ENCODE results near the gene GLIS1. TPM values are rescaled to one million over a fixed set of nuclear protein-coding genes. Genes with fewer than 3 reads are reported as not detected.

Gene GLIS1
- total RNA-seq, 1 experiment from 2014 or later: 0.24 TPM

DNA sequence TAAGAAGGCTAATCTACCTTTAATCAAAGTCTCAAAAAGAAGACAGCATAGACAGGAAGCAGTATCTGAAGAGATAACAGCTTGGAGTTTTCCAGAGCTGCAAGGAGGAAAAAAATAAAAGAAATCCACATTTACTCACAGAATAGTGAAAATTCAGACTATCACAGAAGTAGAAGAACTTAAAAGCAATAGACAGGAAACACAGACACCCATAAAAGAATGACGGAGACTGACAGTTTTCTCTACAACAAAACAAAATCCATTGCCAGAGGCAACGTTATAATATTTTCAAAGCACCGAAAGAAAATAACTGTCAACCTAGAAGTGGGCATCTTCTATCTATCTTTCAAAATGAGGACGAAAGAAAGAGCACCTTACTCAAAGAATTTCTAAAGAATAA, 175.4 kb downstream of the GLIS1 start:
- H3K9me3 Mint-ChIP-seq: peaks cover 28% of the 10 kb centered on the region
- H3K27ac Mint-ChIP-seq: no peak overlapping the region
- POLR2A ChIA-PET: no interaction called here
- CTCF ChIA-PET: interaction anchor here (1.2 kb wide), 1 partner anchor 14 kb away, joined by 3 read pairs; no protein-coding TSS in a partner anchor
- peaks cover 10% of the 10 kb centered on the region for H3K27me3 Mint-ChIP-seq (ENCODE audit: low read depth)
- H3K4me1 Mint-ChIP-seq: peaks cover 9% of the 10 kb centered on the region; the same call in 1 of the 2 replicates
- H3K4me3 Mint-ChIP-seq: no peak overlapping the region
- TF ChIP-seq NFYB (CRISPR knock-in tag; conservative IDR thresholded peaks at IDR 0.05; ENCODE audit: low read depth) (no peak), CREM (CRISPR knock-in tag; IDR thresholded peaks at IDR 0.05) (no peak), IRF2 (CRISPR knock-in tag; IDR thresholded peaks at IDR 0.05; ENCODE audit: borderline replicate concordance, low read depth) (no peak), ETV6 (CRISPR knock-in tag; IDR thresholded peaks at IDR 0.05) (no peak), FOXK1 (CRISPR knock-in tag; IDR thresholded peaks at IDR 0.05) (no peak), HMGA2 (CRISPR knock-in tag; IDR thresholded peaks at IDR 0.05) (no peak), JAZF1 (CRISPR knock-in tag; IDR thresholded peaks at IDR 0.05) (no peak), JUN (CRISPR knock-in tag; IDR thresholded peaks at IDR 0.05) (no peak), OVOL2 (CRISPR knock-in tag; IDR thresholded peaks at IDR 0.05; ENCODE audit: borderline replicate concordance) (no peak), NR1H2 (CRISPR knock-in tag; IDR thresholded peaks at IDR 0.05) (no peak), CREB1 (CRISPR knock-in tag; IDR thresholded peaks at IDR 0.05) (no peak), ZNF121 (CRISPR knock-in tag; IDR thresholded peaks at IDR 0.05) (no peak), RORB (CRISPR knock-in tag; IDR thresholded peaks at IDR 0.05) (no peak)
- TF ChIP-seq, protein P1, sequence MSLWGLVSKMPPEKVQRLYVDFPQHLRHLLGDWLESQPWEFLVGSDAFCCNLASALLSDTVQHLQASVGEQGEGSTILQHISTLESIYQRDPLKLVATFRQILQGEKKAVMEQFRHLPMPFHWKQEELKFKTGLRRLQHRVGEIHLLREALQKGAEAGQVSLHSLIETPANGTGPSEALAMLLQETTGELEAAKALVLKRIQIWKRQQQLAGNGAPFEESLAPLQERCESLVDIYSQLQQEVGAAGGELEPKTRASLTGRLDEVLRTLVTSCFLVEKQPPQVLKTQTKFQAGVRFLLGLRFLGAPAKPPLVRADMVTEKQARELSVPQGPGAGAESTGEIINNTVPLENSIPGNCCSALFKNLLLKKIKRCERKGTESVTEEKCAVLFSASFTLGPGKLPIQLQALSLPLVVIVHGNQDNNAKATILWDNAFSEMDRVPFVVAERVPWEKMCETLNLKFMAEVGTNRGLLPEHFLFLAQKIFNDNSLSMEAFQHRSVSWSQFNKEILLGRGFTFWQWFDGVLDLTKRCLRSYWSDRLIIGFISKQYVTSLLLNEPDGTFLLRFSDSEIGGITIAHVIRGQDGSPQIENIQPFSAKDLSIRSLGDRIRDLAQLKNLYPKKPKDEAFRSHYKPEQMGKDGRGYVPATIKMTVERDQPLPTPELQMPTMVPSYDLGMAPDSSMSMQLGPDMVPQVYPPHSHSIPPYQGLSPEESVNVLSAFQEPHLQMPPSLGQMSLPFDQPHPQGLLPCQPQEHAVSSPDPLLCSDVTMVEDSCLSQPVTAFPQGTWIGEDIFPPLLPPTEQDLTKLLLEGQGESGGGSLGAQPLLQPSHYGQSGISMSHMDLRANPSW (CRISPR knock-in tag; conservative IDR thresholded peaks at IDR 0.05; ENCODE audit: low read depth): no peak
- TF ChIP-seq, protein P2, sequence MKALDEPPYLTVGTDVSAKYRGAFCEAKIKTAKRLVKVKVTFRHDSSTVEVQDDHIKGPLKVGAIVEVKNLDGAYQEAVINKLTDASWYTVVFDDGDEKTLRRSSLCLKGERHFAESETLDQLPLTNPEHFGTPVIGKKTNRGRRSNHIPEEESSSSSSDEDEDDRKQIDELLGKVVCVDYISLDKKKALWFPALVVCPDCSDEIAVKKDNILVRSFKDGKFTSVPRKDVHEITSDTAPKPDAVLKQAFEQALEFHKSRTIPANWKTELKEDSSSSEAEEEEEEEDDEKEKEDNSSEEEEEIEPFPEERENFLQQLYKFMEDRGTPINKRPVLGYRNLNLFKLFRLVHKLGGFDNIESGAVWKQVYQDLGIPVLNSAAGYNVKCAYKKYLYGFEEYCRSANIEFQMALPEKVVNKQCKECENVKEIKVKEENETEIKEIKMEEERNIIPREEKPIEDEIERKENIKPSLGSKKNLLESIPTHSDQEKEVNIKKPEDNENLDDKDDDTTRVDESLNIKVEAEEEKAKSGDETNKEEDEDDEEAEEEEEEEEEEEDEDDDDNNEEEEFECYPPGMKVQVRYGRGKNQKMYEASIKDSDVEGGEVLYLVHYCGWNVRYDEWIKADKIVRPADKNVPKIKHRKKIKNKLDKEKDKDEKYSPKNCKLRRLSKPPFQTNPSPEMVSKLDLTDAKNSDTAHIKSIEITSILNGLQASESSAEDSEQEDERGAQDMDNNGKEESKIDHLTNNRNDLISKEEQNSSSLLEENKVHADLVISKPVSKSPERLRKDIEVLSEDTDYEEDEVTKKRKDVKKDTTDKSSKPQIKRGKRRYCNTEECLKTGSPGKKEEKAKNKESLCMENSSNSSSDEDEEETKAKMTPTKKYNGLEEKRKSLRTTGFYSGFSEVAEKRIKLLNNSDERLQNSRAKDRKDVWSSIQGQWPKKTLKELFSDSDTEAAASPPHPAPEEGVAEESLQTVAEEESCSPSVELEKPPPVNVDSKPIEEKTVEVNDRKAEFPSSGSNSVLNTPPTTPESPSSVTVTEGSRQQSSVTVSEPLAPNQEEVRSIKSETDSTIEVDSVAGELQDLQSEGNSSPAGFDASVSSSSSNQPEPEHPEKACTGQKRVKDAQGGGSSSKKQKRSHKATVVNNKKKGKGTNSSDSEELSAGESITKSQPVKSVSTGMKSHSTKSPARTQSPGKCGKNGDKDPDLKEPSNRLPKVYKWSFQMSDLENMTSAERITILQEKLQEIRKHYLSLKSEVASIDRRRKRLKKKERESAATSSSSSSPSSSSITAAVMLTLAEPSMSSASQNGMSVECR (CRISPR knock-in tag; IDR thresholded peaks at IDR 0.05; ENCODE audit: borderline replicate concordance): no peak
- TF ChIP-seq, protein P3, sequence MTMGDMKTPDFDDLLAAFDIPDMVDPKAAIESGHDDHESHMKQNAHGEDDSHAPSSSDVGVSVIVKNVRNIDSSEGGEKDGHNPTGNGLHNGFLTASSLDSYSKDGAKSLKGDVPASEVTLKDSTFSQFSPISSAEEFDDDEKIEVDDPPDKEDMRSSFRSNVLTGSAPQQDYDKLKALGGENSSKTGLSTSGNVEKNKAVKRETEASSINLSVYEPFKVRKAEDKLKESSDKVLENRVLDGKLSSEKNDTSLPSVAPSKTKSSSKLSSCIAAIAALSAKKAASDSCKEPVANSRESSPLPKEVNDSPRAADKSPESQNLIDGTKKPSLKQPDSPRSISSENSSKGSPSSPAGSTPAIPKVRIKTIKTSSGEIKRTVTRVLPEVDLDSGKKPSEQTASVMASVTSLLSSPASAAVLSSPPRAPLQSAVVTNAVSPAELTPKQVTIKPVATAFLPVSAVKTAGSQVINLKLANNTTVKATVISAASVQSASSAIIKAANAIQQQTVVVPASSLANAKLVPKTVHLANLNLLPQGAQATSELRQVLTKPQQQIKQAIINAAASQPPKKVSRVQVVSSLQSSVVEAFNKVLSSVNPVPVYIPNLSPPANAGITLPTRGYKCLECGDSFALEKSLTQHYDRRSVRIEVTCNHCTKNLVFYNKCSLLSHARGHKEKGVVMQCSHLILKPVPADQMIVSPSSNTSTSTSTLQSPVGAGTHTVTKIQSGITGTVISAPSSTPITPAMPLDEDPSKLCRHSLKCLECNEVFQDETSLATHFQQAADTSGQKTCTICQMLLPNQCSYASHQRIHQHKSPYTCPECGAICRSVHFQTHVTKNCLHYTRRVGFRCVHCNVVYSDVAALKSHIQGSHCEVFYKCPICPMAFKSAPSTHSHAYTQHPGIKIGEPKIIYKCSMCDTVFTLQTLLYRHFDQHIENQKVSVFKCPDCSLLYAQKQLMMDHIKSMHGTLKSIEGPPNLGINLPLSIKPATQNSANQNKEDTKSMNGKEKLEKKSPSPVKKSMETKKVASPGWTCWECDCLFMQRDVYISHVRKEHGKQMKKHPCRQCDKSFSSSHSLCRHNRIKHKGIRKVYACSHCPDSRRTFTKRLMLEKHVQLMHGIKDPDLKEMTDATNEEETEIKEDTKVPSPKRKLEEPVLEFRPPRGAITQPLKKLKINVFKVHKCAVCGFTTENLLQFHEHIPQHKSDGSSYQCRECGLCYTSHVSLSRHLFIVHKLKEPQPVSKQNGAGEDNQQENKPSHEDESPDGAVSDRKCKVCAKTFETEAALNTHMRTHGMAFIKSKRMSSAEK (CRISPR knock-in tag; IDR thresholded peaks at IDR 0.05; ENCODE audit: borderline replicate concordance): no peak
- TF ChIP-seq, protein P4, sequence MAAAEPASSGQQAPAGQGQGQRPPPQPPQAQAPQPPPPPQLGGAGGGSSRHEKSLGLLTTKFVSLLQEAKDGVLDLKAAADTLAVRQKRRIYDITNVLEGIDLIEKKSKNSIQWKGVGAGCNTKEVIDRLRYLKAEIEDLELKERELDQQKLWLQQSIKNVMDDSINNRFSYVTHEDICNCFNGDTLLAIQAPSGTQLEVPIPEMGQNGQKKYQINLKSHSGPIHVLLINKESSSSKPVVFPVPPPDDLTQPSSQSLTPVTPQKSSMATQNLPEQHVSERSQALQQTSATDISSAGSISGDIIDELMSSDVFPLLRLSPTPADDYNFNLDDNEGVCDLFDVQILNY (CRISPR knock-in tag; IDR thresholded peaks at IDR 0.05): no peak
- TF ChIP-seq, protein P5, sequence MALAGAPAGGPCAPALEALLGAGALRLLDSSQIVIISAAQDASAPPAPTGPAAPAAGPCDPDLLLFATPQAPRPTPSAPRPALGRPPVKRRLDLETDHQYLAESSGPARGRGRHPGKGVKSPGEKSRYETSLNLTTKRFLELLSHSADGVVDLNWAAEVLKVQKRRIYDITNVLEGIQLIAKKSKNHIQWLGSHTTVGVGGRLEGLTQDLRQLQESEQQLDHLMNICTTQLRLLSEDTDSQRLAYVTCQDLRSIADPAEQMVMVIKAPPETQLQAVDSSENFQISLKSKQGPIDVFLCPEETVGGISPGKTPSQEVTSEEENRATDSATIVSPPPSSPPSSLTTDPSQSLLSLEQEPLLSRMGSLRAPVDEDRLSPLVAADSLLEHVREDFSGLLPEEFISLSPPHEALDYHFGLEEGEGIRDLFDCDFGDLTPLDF (CRISPR knock-in tag; IDR thresholded peaks at IDR 0.05): no peak
- TF ChIP-seq, protein P6, sequence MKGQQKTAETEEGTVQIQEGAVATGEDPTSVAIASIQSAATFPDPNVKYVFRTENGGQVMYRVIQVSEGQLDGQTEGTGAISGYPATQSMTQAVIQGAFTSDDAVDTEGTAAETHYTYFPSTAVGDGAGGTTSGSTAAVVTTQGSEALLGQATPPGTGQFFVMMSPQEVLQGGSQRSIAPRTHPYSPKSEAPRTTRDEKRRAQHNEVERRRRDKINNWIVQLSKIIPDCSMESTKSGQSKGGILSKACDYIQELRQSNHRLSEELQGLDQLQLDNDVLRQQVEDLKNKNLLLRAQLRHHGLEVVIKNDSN (CRISPR knock-in tag; IDR thresholded peaks at IDR 0.05): no peak
- peaks cover 21% of the 10 kb centered on the region for H3K36me3 Mint-ChIP-seq
- no peak for ATAC-seq
- no peak for DNase-seq (ENCODE audit: low spot score)
